ENCODE results near the gene SIX5.

Gene SIX5

GRCh38 chr19:45814166-45814780 is 45.2 kb upstream of the SIX5 start:
- ATAC-seq (ENCODE audit: insufficient read depth, low read depth) (no peak), DNase-seq (no peak)
- H3K27ac ChIP-seq (ENCODE audit: low read length) = no peak overlapping the region
- H3K9me3 ChIP-seq (ENCODE audit: insufficient read depth, low read length, severe bottlenecking) = no peaks in the 10 kb centered on the region
- H3K79me2 ChIP-seq (ENCODE audit: insufficient read depth, low read length) = no peaks in the 10 kb centered on the region
- H3K27me3 ChIP-seq (ENCODE audit: insufficient read depth, low read length, poor library complexity) = no peaks in the 10 kb centered on the region
- no peak overlapping the region for H3K9ac ChIP-seq (ENCODE audit: low read depth, low read length)
- H3K4me2 ChIP-seq (ENCODE audit: insufficient read depth, low read length) = no peak overlapping the region
- no peak overlapping the region for H2AFZ ChIP-seq (ENCODE audit: low read depth, low read length)
- peaks cover 23% of the 10 kb centered on the region for H3K4me1 ChIP-seq (ENCODE audit: insufficient read depth, low read length)
- peaks cover 9% of the 10 kb centered on the region; the same call in 1 of the 2 replicates for H4K20me1 ChIP-seq (ENCODE audit: insufficient read depth, low read length)
- TF ChIP-seq EZH2 (IDR thresholded peaks at IDR 0.05; ENCODE audit: borderline replicate concordance, low read depth, low read length, severe bottlenecking) = no peak
- TF ChIP-seq CTCF (IDR thresholded peaks at IDR 0.05; ENCODE audit: borderline replicate concordance, extremely low read depth, low read length, poor library complexity, severe bottlenecking) = no peak
- peaks cover 31% of the 10 kb centered on the region for H3K36me3 ChIP-seq (ENCODE audit: insufficient read depth, low read length)
- no peak overlapping the region for H3K4me3 ChIP-seq (ENCODE audit: low read depth in 1 of 2, low read length in 2 of 2)

GRCh38 chr19:45812297-45812696 is 43.2 kb upstream of the SIX5 start:
- Histone ChIP-seq H3K36me3 (ENCODE audit: insufficient read depth, low read length) (peaks cover 17% of the 10 kb centered on the region), H3K4me1 (ENCODE audit: insufficient read depth, low read length) (peaks cover 18% of the 10 kb centered on the region), H3K79me2 (ENCODE audit: insufficient read depth, low read length) (no peaks in the 10 kb centered on the region), H3K9ac (ENCODE audit: low read depth, low read length) (no peak overlapping the region), H3K9me3 (ENCODE audit: insufficient read depth, low read length, severe bottlenecking) (no peaks in the 10 kb centered on the region), H3K4me3 (ENCODE audit: low read depth in 1 of 2, low read length in 2 of 2) (no peak overlapping the region), H3K4me2 (ENCODE audit: insufficient read depth, low read length) (no peak overlapping the region), H3K27ac (ENCODE audit: low read length) (no peak overlapping the region), H3K27me3 (ENCODE audit: insufficient read depth, low read length, poor library complexity) (no peaks in the 10 kb centered on the region), H2AFZ (ENCODE audit: low read depth, low read length) (no peak overlapping the region), H4K20me1 (ENCODE audit: insufficient read depth, low read length) (peaks cover 2% of the 10 kb centered on the region; the same call in 1 of the 2 replicates)
- TF ChIP-seq EZH2 (IDR thresholded peaks at IDR 0.05; ENCODE audit: borderline replicate concordance, low read depth, low read length, severe bottlenecking) (no peak), CTCF (IDR thresholded peaks at IDR 0.05; ENCODE audit: borderline replicate concordance, extremely low read depth, low read length, poor library complexity, severe bottlenecking) (no peak)
- ATAC-seq (ENCODE audit: insufficient read depth, low read depth) = no peak
- DNase-seq = no peak

GRCh38 chr19:45809643-45810159 is 40.6 kb upstream of the SIX5 start:
- H3K4me2 ChIP-seq (ENCODE audit: insufficient read depth, low read length) = no peak overlapping the region
- H3K4me3 ChIP-seq (ENCODE audit: low read depth in 1 of 2, low read length in 2 of 2) = no peak overlapping the region
- peak overlapping the region; percentile 50 for H3K27ac ChIP-seq (ENCODE audit: low read length)
- H3K79me2 ChIP-seq (ENCODE audit: insufficient read depth, low read length) = no peaks in the 10 kb centered on the region
- no peak overlapping the region for H2AFZ ChIP-seq (ENCODE audit: low read depth, low read length)
- no peaks in the 10 kb centered on the region for H3K27me3 ChIP-seq (ENCODE audit: insufficient read depth, low read length, poor library complexity)
- H3K4me1 ChIP-seq (ENCODE audit: insufficient read depth, low read length) = peaks cover 17% of the 10 kb centered on the region
- no peaks in the 10 kb centered on the region for H3K9me3 ChIP-seq (ENCODE audit: insufficient read depth, low read length, severe bottlenecking)
- TF ChIP-seq CTCF (IDR thresholded peaks at IDR 0.05; ENCODE audit: borderline replicate concordance, extremely low read depth, low read length, poor library complexity, severe bottlenecking) = no peak
- no peak for TF ChIP-seq EZH2 (IDR thresholded peaks at IDR 0.05; ENCODE audit: borderline replicate concordance, low read depth, low read length, severe bottlenecking)
- no peak overlapping the region; the same call in 1 of the 2 replicates for H3K9ac ChIP-seq (ENCODE audit: low read depth, low read length)
- H3K36me3 ChIP-seq (ENCODE audit: insufficient read depth, low read length) = peaks cover 2% of the 10 kb centered on the region; the same call in 1 of the 2 replicates
- H4K20me1 ChIP-seq (ENCODE audit: insufficient read depth, low read length) = no peaks in the 10 kb centered on the region
- ATAC-seq (ENCODE audit: insufficient read depth, low read depth) = peak; percentile 87
- peak; percentile 81 for DNase-seq
